Activated naive CD4-positive, alpha-beta T cell treated with anti-CD3 and anti-CD28 coated beads, Interleukin-2, amount 50 U/mL, for 16 hours (primary cell): ENCODE results near the gene CHTF8.
A peak's percentile ranks its signal among the peaks of the same experiment; 100 is the strongest.
"Not testable (repeated sequence)": the region's sequence is repeated elsewhere in the genome, so short reads cannot be mapped to it uniquely, and the experiment has no call there.

ENCODE experiments used
- DNase-seq: peaks from one replicate; pipeline ENCODE4 v3.0.0-alpha.2; 2020

Gene CHTF8, protein sequence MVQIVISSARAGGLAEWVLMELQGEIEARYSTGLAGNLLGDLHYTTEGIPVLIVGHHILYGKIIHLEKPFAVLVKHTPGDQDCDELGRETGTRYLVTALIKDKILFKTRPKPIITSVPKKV

DNA sequence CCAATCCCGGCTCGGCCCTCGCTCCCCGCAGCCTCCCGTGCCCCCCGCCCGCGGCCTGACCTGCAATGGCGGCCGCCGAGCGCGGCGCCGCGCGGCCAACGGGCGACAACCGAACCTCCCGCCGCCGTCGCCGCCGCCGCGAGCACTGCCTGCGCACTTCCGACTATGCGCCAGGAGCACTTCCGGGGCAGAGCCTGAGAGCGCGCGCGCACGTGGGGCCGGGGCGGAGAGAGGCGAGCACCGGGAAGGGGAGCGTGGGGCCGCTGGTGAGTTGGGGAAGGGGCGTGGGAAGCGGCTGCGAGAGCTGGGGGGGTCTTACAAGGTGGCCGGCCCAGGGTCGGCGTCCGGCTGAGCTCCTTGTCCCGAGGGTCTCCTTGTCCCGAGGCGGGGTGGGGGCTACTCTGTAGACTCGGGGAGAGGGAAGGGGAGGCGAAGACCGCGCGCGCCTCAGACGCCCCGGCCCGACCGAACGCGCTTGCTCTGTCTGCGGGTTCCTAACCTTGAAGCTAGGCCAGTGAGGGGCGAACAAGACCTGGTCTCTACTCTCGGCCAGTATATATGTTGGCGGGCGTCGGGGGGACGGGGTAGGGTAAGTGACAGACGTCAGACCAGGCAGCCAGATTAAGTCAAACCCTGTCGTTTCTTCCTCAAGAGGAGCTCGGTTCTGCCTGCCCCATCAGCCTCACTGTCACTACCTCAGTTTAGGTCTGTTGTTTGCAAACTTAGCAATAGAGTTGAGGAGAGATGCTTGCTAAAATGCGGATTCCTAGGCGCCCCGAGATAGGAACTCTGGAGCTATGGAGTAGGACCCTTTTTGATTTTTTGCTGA lies at the start of gene CHTF8, which contains the start of gene UTP4:
Gene CHTF8, minus strand, starts transcription at position 165 of the 829 bp plus-strand sequence. CDS start 11,130 bp downstream, outside the sequence.
Gene UTP4, plus strand, starts transcription at position 226 of the 829 bp plus-strand sequence. CDS start 811 bp downstream, outside the sequence.
- peak; percentile 91 for DNase-seq

DNA sequence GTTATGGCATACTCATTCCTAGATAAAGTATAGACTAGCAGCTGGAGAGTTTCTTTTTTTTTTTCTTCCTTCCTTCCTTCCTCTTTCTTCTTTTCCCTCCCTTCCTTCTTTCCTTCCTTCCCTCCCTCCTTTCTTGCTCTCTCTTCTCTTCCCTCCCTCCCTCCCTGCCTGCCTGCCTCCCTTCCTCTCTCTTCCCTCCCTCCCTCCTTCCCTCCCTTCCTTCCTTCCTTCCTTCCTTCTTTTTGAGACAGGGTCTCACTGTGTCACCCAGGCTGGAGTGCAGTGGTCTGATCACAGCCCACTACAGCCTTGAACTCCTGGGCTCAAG lies 47.6 kb upstream of the CHTF8 start:
- DNase-seq, result no peak

DNA sequence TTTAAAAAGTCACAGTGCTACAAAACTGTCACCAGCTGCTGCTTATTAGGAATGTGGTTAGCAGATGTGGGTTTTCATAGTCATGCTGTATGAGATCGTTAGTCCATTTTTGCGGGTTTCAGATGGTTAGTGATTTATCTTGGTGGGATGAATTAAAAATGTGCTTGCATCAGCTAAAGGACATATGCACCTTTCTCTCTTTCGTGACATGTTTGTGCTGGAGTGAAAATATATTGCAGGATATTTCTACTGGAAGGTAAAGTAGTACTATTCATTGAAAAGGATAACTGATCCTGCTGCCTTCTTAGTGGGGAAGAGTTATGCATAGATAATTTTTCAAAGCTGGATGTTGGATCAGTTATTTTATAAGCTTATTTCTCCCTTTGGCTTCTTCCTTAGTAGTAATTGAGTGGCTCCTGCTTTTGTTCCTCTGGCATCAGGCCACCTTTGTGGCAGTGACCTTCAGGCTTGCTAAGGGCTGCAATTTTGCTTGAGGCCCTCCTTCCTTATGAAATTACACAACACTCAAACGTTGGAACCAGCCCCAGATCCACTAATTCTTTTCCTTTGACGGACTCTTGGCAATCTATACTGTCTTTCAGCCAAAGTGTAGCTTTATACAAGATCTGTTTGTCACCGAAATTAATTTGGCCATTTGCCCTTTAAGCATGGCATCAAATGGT lies 47.1 kb upstream of the CHTF8 start:
- no peak for DNase-seq

DNA sequence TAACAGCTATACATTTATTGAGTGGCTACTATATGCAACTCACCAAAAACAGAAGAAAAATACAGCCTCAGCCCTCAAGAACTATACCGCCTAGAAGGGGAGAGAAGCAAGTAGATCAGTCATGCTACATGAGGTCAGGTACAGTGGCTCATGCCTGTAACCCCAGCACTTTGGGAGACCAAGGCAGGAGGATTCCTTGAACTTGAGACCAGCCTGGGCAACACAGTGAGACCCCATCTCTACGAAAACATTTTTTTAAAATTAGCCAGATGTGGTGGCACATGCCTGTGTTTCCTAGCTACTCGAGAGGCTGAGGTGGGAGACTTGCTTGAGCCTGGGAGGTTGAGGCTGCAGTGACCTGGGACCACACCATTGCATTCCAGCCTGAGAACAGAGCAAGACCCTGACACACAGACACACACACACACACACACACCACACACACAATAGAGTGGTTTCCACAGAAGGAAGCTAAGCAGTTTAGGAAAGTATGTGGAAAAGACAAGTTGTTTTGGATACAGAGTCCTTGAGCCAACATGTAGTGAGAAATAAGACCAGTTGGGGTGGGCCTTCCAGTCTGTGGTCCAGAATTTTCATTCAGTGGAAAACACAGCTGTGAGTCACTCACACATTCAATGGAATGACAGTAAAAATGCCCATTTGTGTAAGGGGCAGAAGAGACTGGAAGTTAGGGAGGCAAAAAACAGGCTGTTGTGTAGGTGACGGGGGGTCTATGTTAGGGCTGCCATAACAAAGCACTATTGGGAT lies 43.8 kb upstream of the CHTF8 start:
- DNase-seq, result no peak

DNA sequence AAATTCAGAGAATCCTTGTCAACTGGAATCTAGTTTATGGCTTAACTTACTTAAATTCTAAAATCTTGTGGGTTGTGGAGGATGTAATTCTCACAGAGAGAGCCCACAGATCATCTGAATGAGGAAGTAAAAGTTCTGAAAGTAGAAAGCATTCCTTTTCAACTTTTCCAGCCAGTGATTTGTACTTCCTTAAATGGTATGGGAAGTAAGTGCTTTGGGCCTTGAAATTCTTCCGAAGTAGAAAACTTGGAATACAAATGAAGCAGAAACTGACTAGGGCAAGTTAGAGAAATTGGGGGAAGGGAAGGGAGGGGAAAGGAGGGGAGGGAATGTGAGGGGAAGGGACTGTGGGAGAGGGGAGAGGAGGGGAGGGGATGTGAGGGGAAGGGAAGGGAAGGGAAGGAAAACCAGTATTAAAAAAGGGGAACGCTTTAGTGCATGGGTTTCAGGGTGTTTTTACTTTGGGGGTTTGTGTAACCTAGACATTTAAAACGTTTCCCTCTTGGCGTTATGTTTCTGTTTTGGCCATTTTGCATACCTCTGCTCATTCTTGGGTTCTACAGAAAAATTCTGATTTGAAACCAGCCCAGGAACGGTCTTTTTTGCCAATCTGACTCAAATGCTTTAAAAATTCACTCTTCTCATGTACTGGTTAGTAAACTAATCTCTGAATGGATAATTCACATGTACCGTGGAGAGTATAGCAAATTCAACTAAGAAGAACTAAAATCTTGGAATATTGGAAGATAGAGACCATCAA lies 39.1 kb upstream of the CHTF8 start:
- DNase-seq, result no peak

DNA sequence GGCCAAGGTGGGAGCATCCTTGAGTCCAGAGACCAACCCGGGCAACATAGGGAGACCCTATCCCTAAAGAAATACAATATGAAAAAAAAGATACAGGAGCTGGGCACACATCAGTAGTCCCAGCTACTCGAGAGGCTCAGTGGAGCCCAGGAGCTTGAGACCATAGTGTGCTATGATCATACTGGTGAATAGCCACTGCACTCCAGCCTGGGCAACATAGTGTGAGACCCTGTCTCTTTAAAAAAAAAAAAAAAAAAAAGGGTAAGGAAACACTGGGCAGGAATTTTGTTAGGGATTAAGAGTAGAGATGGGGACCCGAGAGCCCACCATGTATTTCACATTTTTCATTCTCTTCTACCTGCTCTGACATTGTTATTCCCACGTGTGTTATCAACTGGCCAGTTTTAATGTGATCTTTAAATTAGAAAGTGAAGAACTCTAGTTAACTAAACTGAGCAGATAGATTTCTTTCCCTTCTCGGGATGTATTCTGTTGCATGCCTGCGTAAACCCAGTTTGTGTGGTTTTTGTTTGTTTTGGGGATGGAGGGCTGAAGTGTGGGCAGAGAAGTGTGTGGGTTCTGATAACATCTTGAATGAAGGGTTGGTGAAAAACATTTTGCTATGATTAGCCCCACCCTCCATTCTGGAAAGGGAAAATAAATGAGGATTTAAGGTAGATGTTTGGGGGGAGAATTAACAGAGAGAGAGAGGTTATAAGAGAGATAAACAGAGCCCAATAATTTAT lies 37.4 kb upstream of the CHTF8 start:
- no peak for DNase-seq

DNA sequence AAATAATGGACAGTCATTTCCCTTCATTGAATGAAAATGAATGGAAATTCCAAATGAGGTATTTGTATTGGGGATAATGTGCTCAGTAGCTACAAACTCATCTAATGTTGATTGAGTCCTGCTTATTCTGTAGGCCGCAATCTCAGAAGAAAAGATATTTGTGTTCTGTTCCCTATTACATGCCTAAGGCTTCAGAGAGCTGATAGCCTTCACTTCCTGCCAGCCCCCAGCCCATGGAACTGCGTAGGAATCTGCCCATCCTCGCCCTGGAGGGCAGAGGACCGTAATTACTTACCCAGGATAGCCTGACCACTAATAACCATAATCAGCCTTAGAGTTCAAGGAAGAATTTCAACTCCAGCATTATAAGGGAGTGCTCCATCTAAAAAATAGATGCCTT lies 36.7 kb upstream of the CHTF8 start:
- no peak for DNase-seq

DNA sequence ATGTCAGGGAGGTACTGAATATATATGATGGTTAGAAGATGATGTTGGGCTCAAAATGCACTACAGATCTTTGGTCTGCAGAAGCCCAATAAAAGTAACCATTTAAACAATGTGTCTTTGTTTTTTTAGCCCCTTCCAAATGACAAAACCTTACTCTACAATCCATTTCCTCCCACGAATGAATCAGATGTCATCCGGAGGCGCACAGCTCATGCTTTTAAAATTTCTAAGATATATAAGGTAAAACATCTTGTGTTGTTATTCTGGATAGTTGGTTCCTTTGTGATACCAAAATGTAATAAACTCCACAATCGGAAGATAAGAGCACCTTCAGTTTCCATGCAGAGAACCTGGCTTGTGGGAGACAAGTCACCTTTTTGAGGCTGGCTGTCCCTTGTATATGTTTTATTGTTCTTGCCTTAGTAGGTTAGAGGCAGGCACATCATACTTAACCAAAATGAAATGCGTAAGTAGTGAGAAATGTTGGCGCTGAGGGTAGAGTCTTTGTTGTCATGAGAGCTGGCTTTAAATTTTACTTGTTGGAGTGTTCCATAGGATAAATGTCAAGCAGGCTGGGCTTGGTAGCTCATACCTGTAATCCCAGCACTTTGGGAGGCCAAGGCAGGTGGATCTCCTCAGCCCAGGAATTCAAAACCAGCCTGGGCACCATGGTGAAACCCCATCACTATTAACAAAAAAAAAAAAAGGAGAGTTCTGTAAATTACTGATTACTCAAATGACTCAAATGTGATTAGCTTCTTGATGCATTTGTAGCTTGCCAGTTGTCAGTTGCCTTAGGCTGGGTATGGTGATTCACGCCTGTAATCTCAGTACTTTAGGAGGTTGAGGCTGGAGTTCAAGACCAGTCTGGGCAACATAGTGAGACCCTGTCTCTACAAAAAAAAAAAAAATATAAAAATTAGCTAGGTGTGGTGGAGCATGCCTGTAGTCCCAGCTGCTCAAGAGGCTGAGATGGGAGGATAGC lies 34.9 kb upstream of the CHTF8 start:
- no peak for DNase-seq

DNA sequence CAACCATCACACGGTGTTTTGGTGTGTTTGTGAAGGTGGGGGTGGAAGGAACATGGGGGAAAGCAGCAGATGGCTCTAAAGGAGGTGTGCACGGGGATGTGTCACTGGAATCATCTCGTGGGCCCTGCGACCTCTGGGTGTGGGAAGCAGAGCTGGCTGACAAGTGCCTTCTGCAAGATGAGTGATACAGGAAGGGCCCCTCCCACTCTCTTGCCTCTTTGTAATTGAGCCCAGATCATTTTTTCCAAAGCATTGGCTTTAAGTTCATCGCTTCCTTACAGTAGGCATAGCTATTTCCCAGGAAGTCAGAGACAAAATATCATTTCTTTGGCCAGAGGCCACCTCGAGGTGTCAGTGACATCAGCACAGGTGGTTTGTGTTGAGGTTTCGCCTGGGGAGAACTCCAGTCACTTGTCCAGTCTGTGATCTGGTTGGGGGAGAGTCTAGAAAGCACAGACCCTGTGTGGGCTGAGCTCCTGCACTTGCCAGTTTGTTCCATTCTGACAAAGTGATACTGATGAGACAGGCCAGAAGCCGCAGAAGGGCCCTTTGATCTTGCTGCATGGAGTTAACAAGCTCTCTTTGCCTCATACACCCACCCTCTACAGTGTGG lies 33.9 kb upstream of the CHTF8 start:
- peak; percentile 83 for DNase-seq

DNA sequence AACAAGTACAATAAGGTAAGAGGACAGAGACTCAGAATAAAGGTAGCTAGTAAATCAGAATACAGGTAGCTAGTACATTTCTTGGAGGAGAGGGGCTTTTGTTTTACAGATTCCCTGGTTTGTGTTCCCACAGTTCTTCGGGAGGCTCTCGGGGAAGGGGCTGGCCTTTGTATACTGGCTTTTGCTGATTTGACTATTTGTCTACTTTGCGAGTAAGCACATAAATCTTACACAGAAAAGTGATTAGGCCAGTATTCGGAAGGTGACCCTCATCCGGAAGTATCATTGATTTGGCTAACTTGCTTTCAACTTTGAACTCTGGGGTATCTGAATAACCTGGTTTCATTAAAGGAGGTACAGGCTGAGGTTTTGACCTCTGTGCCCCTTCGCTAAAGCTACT lies 33.2 kb upstream of the CHTF8 start:
- no peak for DNase-seq

DNA sequence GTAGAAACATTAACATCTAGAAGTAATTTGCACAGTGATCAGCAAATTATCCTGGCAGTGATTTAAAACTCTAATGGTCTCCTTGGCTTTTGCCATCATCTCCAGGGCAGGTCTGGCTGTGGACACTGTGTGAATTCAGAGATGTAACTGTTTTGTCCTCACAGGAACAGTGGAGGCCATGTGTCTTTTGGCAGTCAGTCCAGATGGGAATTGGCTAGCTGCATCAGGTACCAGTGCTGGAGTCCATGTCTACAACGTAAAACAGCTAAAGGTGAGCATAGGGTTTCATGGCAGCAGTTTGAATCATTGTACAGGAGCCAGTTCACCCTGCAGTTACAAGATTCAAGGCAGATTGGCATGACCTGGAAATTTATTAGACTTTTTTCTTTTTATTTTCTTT lies 27.8 kb upstream of the CHTF8 start:
- DNase-seq, result no peak

DNA sequence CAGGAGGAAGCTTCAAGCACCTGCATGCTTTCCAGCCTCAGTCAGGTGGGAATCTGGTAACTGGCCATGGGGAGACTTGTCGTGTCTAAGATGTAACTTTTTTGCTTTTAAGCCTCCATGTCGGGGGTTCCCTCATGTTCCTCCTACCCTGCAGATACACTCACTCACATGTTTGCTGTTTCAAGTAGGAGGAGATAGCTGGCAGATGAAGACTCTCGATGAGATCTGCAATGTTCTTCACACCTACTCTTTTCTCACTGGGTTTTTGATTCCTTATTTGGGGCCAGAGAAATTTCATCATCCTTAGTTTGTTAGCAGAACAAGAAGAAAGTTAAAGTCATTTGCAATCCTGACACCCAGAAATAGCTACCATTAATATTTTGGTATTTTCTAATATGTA lies 24.8 kb upstream of the CHTF8 start:
- DNase-seq, result no peak

DNA sequence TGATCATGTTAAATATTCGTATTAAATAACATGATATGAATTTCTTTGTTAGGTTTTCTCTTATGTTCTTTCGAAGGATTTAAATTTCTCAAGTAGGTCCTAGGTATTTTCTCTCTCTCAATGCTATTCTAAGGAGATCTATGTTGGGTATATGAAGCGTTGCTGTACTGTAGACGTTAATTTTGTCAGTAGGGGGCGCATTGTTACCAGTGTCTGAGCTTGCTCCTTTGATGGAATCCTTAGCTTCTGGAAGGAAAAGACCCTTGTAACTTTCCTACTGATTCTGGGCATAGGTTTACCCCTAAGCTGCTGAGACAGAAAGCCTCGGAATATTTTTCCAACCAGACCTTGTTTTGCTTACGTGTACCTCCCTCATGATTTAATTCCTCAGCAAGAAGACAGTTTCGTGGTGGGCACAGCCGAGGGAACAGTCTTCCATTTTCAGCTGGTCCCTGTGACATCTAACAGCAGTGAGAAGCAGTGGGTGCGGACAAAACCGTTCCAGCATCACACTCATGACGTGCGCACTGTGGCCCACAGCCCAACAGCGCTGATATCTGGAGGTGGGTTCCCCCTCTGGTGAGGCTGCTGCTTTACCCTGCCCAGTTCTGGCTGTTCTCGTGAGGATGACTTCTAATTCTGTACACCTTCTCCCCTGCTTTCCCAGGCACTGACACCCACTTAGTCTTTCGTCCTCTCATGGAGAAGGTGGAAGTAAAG lies 17.9 kb upstream of the CHTF8 start:
- DNase-seq, result peak; percentile 21

DNA sequence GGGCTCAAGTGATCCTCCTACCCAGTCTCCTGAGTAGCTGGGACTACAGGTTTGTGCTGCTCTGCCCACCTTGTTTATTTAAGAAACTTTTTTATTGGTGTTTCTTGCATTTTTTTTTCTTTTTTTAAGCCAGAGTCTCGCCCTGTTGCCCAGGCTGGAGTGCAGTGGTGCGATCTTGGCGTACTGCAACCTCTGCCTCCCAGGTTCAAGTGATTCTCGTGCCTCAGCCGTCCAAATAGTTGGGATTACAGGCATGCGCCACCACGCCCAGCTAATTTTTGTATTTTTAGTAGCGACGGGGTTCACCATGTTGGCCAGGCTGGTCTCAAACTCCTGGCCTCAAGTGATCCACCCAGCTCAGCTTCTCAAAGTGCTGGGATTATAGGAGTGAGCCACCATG lies 17.2 kb upstream of the CHTF8 start:
- DNase-seq, result not testable (repeated sequence)

DNA sequence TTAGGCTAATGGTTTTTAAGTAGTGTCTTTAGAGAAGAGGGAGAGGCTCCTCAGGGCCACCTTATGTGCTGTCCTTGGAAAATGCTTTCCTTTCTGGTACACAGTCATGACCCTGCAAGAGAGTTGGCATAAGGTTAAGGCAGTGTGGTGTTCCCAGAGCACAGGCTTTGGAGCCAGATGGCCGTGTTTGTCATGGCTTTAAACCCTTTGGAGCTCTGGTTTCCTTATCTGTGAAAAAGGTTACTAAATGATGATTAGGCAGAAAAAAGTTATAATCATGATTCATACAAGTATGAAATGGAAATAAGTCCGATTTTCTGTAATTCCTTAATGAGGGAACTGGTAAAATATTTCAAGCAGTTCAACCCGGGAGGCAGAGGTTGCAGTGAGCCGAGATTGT lies 13.3 kb upstream of the CHTF8 start:
- DNase-seq, result no peak

DNA sequence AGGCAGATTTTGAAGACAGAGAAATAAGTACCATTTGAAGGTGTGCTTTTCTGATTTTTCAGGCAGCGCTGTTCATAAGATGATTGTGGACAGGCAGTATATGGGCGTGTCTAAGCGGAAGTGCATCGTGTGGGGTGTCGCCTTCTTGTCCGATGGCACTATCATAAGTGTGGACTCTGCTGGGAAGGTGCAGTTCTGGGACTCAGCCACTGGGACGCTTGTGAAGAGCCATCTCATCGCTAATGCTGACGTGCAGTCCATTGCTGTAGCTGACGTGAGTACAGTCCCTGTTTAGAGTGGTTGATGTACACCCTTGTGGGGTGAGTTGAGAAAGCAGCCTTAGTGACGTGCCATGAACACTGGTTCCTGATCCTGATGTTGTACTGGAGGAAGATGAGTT lies 10.7 kb upstream of the CHTF8 start:
- DNase-seq, result no peak

DNA sequence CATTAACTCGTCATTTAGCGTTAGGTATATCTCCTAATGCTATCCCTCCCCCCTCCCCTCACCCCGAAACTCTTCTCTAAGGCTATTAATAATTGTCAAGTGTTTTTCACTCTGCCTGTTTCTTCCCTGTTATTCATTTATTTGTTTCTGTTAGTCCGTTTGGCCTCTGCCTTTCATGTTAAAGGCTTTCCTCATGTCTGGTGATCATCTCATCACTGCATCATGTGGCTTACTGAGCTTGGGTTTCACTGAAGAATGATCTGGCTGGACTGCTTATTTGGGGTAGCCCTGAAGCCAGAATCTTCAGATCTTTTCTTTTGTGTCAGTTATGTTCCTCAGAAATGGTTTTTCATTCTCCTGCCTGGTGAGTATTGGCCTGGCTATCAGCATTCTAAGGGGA lies 9.5 kb upstream of the CHTF8 start:
- no peak for DNase-seq

DNA sequence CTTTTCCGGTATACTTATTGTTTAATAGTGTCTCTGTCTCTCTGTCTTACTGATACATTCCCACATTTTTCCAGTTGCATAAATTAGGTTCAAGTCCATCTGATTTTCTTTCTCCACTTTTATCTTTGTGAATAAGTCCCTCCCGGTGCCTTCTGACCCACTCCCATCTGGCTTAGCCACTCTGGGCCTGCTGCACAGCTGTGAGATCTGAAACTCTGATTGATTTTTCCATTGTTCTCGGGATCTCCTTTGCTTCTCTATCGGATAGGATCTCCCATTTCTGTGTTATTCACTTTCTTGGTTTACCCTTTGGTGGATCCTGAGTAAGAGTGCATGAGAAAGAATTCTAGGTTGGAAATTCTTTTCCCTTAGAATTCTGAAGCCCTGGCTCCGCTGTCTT lies 8.6 kb upstream of the CHTF8 start:
- DNase-seq, result no peak

DNA sequence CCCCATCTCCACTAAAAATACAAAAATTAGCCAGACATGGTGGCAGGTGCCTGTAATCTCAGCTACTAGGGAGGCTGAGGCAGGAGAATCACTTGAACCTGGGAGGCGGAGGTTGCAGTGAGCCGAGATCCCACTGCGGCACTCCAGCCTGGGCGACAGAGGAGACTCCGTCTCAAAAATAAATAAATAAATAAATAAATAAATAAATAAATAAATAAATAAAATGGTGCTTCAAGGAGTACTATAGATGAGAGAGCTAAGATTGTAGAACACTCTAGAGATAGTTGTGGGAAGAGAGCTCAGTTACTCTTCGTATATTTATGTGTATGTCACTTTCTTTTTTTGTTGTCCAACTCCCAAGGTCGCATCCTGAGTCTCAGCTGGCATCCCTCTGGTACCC lies 7.1 kb upstream of the CHTF8 start:
- not testable (repeated sequence) for DNase-seq
